HepG2 (cell line): ENCODE measurements around the gene YIPF3. TPM values are rescaled to one million over a fixed set of nuclear protein-coding genes. Genes with fewer than 3 reads are reported as not detected.
A peak's percentile ranks its signal among the peaks of the same experiment; 100 is the strongest.

ENCODE experiments used
- CBX1 ChIP-seq: IDR thresholded peaks from one replicate; pipeline ENCODE4 v1.6.1; 2016; ENCODE audit warnings: antibody characterized with exemption, low read depth
- CCAR2 ChIP-seq: fragments of 200-400 bp; formaldehyde crosslinking; optimal IDR thresholded peaks from 2 replicates; pipeline ENCODE3; 2018; ENCODE audit warnings: low read depth, mild to moderate bottlenecking, low read length, moderate library complexity
- HNRNPLL ChIP-seq: fragments of 200-400 bp; formaldehyde crosslinking; IDR thresholded peaks from 2 replicates; pipeline ENCODE4 v1.6.1; 2017; ENCODE audit warnings: mild to moderate bottlenecking, low read depth, low read length; ENCODE audit not compliant: poor library complexity, severe bottlenecking
- MED1 ChIP-seq: sonication (generic); formaldehyde crosslinking; IDR thresholded peaks from 2 replicates; pipeline ENCODE4 v1.4.0; 2020; ENCODE audit warnings: missing genetic modification reagents
- NFYB ChIP-seq: sonication (generic); formaldehyde crosslinking; IDR thresholded peaks from 2 replicates; pipeline ENCODE4 v1.4.0; 2020; ENCODE audit warnings: missing genetic modification reagents
- NONO ChIP-seq, 2 experiments: fragments of 450-650 bp in 1 of 2; sonication (generic) in 1 of 2; formaldehyde crosslinking in 1 of 2; IDR thresholded peaks in 1 of 2; conservative IDR thresholded peaks in 1 of 2; 2 replicates each; pipeline versions ENCODE4 v1.6.1 to v1.8.0; 2017 to 2022; ENCODE audit warnings: mild to moderate bottlenecking in 1 of 2, missing genetic modification reagents in 1 of 2, moderate library complexity in 1 of 2
- PRMT3 ChIP-seq: sonication (generic); formaldehyde crosslinking; IDR thresholded peaks from 2 replicates; pipeline ENCODE4 v1.8.1; 2022; ENCODE audit warnings: low read depth, mild to moderate bottlenecking, moderate library complexity, missing genetic modification reagents, borderline replicate concordance
- SALL1 ChIP-seq: sonication (generic); formaldehyde crosslinking; IDR thresholded peaks from 2 replicates; pipeline ENCODE4 v1.8.0; 2022; ENCODE audit warnings: mild to moderate bottlenecking, missing genetic modification reagents
- SMAD1 ChIP-seq: sonication (generic); formaldehyde crosslinking; IDR thresholded peaks from 2 replicates; pipeline ENCODE4 v1.4.0; 2020; ENCODE audit warnings: missing genetic modification reagents, low read depth, mild to moderate bottlenecking, borderline replicate concordance
- SMARCC2 ChIP-seq: fragments of 450-650 bp; IDR thresholded peaks from 2 replicates; pipeline ENCODE4 v1.6.1; 2017; ENCODE audit warnings: antibody characterized with exemption, mild to moderate bottlenecking
- SNAPC5 ChIP-seq: sonication (generic); formaldehyde crosslinking; IDR thresholded peaks from 2 replicates; pipeline ENCODE4 v1.8.1; 2023; ENCODE audit warnings: mild to moderate bottlenecking, missing genetic modification reagents, borderline replicate concordance
- SP5 ChIP-seq: IDR thresholded peaks from 2 replicates; pipeline ENCODE4 v1.6.1; 2016; ENCODE audit warnings: low read depth, borderline replicate concordance
- ZBED4 ChIP-seq: sonication (generic); formaldehyde crosslinking; IDR thresholded peaks from 2 replicates; pipeline ENCODE4 v1.4.0; 2020; ENCODE audit warnings: missing genetic modification reagents, borderline replicate concordance
- ZKSCAN5 ChIP-seq: sonication (generic); formaldehyde crosslinking; IDR thresholded peaks from 2 replicates; pipeline ENCODE4 v1.5.1; 2020; ENCODE audit warnings: mild to moderate bottlenecking, missing genetic modification reagents
- ZNF10 ChIP-seq: sonication (generic); formaldehyde crosslinking; IDR thresholded peaks from 2 replicates; pipeline ENCODE4 v1.4.0; 2020; ENCODE audit warnings: mild to moderate bottlenecking, low read depth, missing genetic modification reagents, borderline replicate concordance
- ZNF337 ChIP-seq: sonication (generic); formaldehyde crosslinking; IDR thresholded peaks from 2 replicates; pipeline ENCODE4 v1.5.1; 2020; ENCODE audit warnings: missing genetic modification reagents, low read depth, mild to moderate bottlenecking, borderline replicate concordance
- polyA plus RNA-seq, 8 experiments: library from polyadenylated mRNA; depleted of rRNA in 3 of 8; stranded (reverse) in 7 of 8; unstranded in 1 of 8; fragments of >200 nt; fragmentation: Illumina TruSeq in 4 of 8; extraction: Trizol in 4 of 8; gene quantifications; 2 replicates each; pipeline versions ENCODE4 v1.2.1 to v1.2.3, GENCODE V29; 2011 to 2016; ENCODE audit warnings: low read depth in 4 of 8, missing spikeins in 1 of 8, mixed read lengths in 1 of 8; ENCODE audit not compliant: insufficient read depth in 1 of 8
- total RNA-seq, 5 experiments: library from RNA; depleted of rRNA; stranded (reverse); fragments of >200 nt; fragmentation: Illumina TruSeq; extraction: Trizol; gene quantifications; 2 replicates each; pipeline ENCODE4 v1.2.3, GENCODE V29; 2016; ENCODE audit warnings: low read depth in 1 of 5
- TF ChIP-seq, protein P1 (sequence below): sonication (generic); formaldehyde crosslinking; IDR thresholded peaks from 2 replicates; pipeline ENCODE4 v1.4.0; 2020; ENCODE audit warnings: missing genetic modification reagents, borderline replicate concordance
- TF ChIP-seq, protein P2 (sequence below): IDR thresholded peaks from 2 replicates; pipeline ENCODE4 v1.6.1; 2016; ENCODE audit warnings: mild to moderate bottlenecking

Gene YIPF3
- total and polyA plus RNA-seq, 2 of the 13 experiments (the other 11 are each of a cell fraction or from before 2014, with no cell fraction given), result 107 to 206 TPM

DNA sequence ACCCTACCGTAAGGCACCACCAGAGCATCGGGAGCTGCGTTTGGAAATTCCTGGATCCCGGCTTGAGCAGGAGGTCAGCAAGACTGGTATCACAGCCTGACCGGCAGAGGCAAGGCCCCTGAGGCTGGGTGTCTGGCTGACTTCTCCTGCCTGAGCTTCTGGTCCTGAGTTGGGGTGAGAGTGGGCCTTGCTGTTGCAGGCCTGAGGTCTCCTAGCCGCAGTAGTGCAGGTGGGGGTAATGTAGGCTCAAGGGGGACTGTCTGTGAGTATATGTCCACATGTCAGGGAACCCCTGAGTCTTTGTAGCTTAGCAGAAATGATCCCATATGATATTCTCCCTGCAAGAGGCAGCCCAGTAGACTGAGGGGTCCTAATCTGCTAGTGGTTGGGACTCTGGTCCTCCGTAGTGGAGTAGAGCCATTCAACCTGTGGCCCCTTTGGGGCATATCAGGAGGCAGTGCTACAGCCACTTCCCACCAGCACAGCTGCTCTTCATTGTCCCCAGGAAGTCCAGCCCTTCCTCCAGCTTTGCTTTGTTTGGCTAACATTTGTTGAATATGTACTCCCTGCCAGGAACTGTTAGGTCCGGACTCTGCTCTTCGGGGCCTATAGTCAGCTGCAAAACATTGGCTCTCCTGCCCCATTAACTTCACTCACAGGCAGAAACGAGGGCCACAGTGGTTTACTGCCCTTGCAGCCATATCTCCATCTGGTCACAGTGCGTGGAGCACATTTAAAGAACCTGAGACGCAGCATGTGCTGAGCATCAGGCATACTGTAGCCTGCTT is 17.5 kb downstream of the YIPF3 start (continued):
- TF ChIP-seq, protein P1, sequence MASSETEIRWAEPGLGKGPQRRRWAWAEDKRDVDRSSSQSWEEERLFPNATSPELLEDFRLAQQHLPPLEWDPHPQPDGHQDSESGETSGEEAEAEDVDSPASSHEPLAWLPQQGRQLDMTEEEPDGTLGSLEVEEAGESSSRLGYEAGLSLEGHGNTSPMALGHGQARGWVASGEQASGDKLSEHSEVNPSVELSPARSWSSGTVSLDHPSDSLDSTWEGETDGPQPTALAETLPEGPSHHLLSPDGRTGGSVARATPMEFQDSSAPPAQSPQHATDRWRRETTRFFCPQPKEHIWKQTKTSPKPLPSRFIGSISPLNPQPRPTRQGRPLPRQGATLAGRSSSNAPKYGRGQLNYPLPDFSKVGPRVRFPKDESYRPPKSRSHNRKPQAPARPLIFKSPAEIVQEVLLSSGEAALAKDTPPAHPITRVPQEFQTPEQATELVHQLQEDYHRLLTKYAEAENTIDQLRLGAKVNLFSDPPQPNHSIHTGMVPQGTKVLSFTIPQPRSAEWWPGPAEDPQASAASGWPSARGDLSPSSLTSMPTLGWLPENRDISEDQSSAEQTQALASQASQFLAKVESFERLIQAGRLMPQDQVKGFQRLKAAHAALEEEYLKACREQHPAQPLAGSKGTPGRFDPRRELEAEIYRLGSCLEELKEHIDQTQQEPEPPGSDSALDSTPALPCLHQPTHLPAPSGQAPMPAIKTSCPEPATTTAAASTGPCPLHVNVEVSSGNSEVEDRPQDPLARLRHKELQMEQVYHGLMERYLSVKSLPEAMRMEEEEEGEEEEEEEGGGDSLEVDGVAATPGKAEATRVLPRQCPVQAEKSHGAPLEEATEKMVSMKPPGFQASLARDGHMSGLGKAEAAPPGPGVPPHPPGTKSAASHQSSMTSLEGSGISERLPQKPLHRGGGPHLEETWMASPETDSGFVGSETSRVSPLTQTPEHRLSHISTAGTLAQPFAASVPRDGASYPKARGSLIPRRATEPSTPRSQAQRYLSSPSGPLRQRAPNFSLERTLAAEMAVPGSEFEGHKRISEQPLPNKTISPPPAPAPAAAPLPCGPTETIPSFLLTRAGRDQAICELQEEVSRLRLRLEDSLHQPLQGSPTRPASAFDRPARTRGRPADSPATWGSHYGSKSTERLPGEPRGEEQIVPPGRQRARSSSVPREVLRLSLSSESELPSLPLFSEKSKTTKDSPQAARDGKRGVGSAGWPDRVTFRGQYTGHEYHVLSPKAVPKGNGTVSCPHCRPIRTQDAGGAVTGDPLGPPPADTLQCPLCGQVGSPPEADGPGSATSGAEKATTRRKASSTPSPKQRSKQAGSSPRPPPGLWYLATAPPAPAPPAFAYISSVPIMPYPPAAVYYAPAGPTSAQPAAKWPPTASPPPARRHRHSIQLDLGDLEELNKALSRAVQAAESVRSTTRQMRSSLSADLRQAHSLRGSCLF (CRISPR knock-in tag), result no peak
- TF ChIP-seq MED1 (CRISPR knock-in tag) (0 out of 2 replicates have a peak, but pooled peaks have one; percentile 49), ZKSCAN5 (CRISPR knock-in tag) (no peak), SP5 (no peak), SMAD1 (peak; percentile 25; the same call in 1 of the 2 replicates), HNRNPLL (no peak), ZBED4 (CRISPR knock-in tag) (no peak), NONO (IDR thresholded peaks at IDR 0.05) (no peak), NONO (CRISPR knock-in tag; conservative IDR thresholded peaks at IDR 0.05) (no peak; the same call in 1 of the 2 replicates), CCAR2 (no peak), ZNF10 (CRISPR knock-in tag) (no peak), SNAPC5 (CRISPR knock-in tag) (no peak), SALL1 (CRISPR knock-in tag) (peak; percentile 71), SMARCC2 (no peak), NFYB (CRISPR knock-in tag) (no peak), PRMT3 (CRISPR knock-in tag) (no peak), ZNF337 (CRISPR knock-in tag) (0 out of 2 replicates have a peak, but pooled peaks have one; percentile 50), CBX1 (no peak)
- TF ChIP-seq, protein P2, sequence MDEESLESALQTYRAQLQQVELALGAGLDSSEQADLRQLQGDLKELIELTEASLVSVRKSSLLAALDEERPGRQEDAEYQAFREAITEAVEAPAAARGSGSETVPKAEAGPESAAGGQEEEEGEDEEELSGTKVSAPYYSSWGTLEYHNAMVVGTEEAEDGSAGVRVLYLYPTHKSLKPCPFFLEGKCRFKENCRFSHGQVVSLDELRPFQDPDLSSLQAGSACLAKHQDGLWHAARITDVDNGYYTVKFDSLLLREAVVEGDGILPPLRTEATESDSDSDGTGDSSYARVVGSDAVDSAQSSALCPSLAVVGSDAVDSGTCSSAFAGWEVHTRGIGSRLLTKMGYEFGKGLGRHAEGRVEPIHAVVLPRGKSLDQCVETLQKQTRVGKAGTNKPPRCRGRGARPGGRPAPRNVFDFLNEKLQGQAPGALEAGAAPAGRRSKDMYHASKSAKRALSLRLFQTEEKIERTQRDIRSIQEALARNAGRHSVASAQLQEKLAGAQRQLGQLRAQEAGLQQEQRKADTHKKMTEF (CRISPR knock-in tag), result no peak
